CD14-positive monocyte (primary cell): ENCODE results near the gene MOCOS. TPM values are rescaled to one million over a fixed set of nuclear protein-coding genes. Genes with fewer than 3 reads are reported as not detected.

ENCODE experiments used
- DNase-seq, 3 donors: peaks; one replicate each; pipeline ENCODE4 v3.0.0-alpha.2; 2011 to 2022
- H2AFZ ChIP-seq: 2 replicates; pipeline ENCODE4 v1.6.0; 2012; ENCODE audit warnings: mild to moderate bottlenecking, low read depth, low read length, inconsistent platforms; ENCODE audit not compliant: insufficient read depth, poor library complexity, severe bottlenecking
- H3K27ac ChIP-seq, 2 donors: 1 replicate in 1 of 2; 2 replicates in 1 of 2; pipeline ENCODE4 v1.5.1; 2012 to 2013; ENCODE audit warnings: low read length in 2 of 2, control low read depth in 1 of 2, inconsistent platforms in 1 of 2, low read depth in 1 of 2, mild to moderate bottlenecking in 1 of 2
- H3K27me3 ChIP-seq, 2 donors: one replicate each; pipeline versions ENCODE4 v1.6.0 to v1.6.1; 2011 to 2013; ENCODE audit warnings: low read length in 2 of 2; ENCODE audit not compliant: control insufficient read depth in 2 of 2, insufficient read depth in 2 of 2
- H3K36me3 ChIP-seq, 2 donors: replicated peaks in 1 of 2; 1 replicate in 1 of 2; 2 replicates in 1 of 2; pipeline versions ENCODE4 v1.5.1 to v1.6.1; 2012 to 2013; ENCODE audit warnings: low read length in 2 of 2, control low read depth in 1 of 2, inconsistent platforms in 1 of 2, mild to moderate bottlenecking in 1 of 2; ENCODE audit not compliant: insufficient read depth in 2 of 2, control insufficient read depth in 1 of 2
- H3K4me1 ChIP-seq, 2 donors: 1 replicate in 1 of 2; 2 replicates in 1 of 2; pipeline versions ENCODE4 v1.5.1 to v1.6.1; 2012 to 2013; ENCODE audit warnings: low read length in 2 of 2, control low read depth in 1 of 2, inconsistent platforms in 1 of 2, mild to moderate bottlenecking in 1 of 2, moderate library complexity in 1 of 2; ENCODE audit not compliant: insufficient read depth in 2 of 2, control insufficient read depth in 1 of 2
- H3K4me2 ChIP-seq: replicated peaks from 2 replicates; pipeline ENCODE3; 2012; ENCODE audit warnings: low read length, moderate library complexity, mild to moderate bottlenecking; ENCODE audit not compliant: poor library complexity, severe bottlenecking; ENCODE audit errors: extremely low read depth
- H3K4me3 ChIP-seq, 3 experiments: fragments of 200-600 bp in 1 of 3; sonication (generic) in 1 of 3; replicated peaks in 1 of 3; 1 replicate in 2 of 3; 2 replicates in 1 of 3; pipeline ENCODE4 v1.5.1; 2011 to 2013; ENCODE audit warnings: low read length in 3 of 3, mild to moderate bottlenecking in 3 of 3, control low read depth in 2 of 3, low read depth in 2 of 3, inconsistent platforms in 1 of 3, moderate library complexity in 1 of 3
- H3K79me2 ChIP-seq: 2 replicates; pipeline ENCODE4 v1.6.0; 2012; ENCODE audit warnings: mild to moderate bottlenecking, control low read depth, inconsistent platforms, low read length, moderate library complexity; ENCODE audit not compliant: insufficient read depth
- H3K9ac ChIP-seq: 2 replicates; pipeline ENCODE4 v1.6.0; 2017; ENCODE audit warnings: low read length, mild to moderate bottlenecking; ENCODE audit not compliant: insufficient read depth, poor library complexity, severe bottlenecking
- H3K9me3 ChIP-seq, 2 donors: replicated peaks in 1 of 2; 1 replicate in 1 of 2; 2 replicates in 1 of 2; pipeline versions ENCODE4 v1.5.1 to v1.6.1; 2012 to 2013; ENCODE audit warnings: low read length in 2 of 2, control low read depth in 1 of 2; ENCODE audit not compliant: control insufficient read depth in 1 of 2, insufficient read depth in 1 of 2
- H4K20me1 ChIP-seq: 2 replicates; pipeline ENCODE4 v1.6.0; 2012; ENCODE audit warnings: mild to moderate bottlenecking, low read length, control low read depth, moderate library complexity; ENCODE audit not compliant: insufficient read depth
- H3K27ac Mint-ChIP-seq, 7 donors: one replicate each; pipeline ENCODE4 v1.8.0; 2020; ENCODE audit warnings: mild to moderate bottlenecking in 7 of 7, mixed read lengths in 7 of 7, moderate library complexity in 6 of 7, inconsistent platforms in 2 of 7
- H3K27me3 Mint-ChIP-seq, 3 donors: one replicate each; pipeline ENCODE4 v1.8.0; 2021 to 2022; ENCODE audit warnings: low read depth in 3 of 3, mild to moderate bottlenecking in 3 of 3, mixed read lengths in 3 of 3, moderate library complexity in 3 of 3, inconsistent platforms in 1 of 3
- H3K36me3 Mint-ChIP-seq, 2 donors: one replicate each; pipeline ENCODE4 v1.8.0; 2020; ENCODE audit warnings: mixed read lengths in 2 of 2, inconsistent platforms in 1 of 2, mild to moderate bottlenecking in 1 of 2
- H3K4me1 Mint-ChIP-seq: one replicate; pipeline ENCODE4 v1.8.0; 2020; ENCODE audit warnings: mild to moderate bottlenecking, mixed read lengths
- H3K4me3 Mint-ChIP-seq, 2 donors: one replicate each; pipeline ENCODE4 v1.8.0; 2020; ENCODE audit warnings: mild to moderate bottlenecking in 2 of 2, mixed read lengths in 2 of 2, moderate library complexity in 1 of 2
- H3K9me3 Mint-ChIP-seq, 7 donors: one replicate each; pipeline ENCODE4 v1.8.0; 2020 to 2022; ENCODE audit warnings: mixed read lengths in 7 of 7, mild to moderate bottlenecking in 6 of 7, moderate library complexity in 6 of 7, inconsistent platforms in 2 of 7
- CTCF ChIP-seq: fragments of 200-600 bp; IDR thresholded peaks from one replicate; pipeline ENCODE4 v1.8.0; 2022; ENCODE audit warnings: antibody characterized with exemption, mild to moderate bottlenecking
- WGBS: methylation state at CpG from one replicate; pipeline ENCODE4 v1.1.5; 2013; ENCODE audit warnings: missing lambda C conversion rate; ENCODE audit not compliant: insufficient coverage; 5-methylcytosine and 5-hydroxymethylcytosine counted together
- intact Hi-C, 2 donors: fragments of 100-400 bp; cut with micrococcal nuclease; formaldehyde crosslinking; loops; one replicate each; pipeline versions ENCODE4 v1.15.0 to v1.15.1; 2023
- polyA plus RNA-seq, 3 donors: library from polyadenylated mRNA; depleted of rRNA in 1 of 3; unstranded in 2 of 3; stranded (reverse) in 1 of 3; fragments of 300-500 nt in 2 of 3; fragments of >200 nt in 1 of 3; fragmentation: Illumina TruSeq in 2 of 3; gene quantifications; 1 replicate in 2 of 3; 2 replicates in 1 of 3; pipeline ENCODE4 v1.2.3, GENCODE V29; 2012 to 2021

MOCOS gene
- polyA plus RNA-seq, 3 donors: 0.03 to 0.05 TPM; not detected in 1

- H3K9me3 ChIP-seq: peaks cover 0 to 10% of the 10 kb centered on the region in 2 donors
- no peak overlapping the region for H3K4me3 ChIP-seq
- no peaks in the 10 kb centered on the region for H3K36me3 ChIP-seq
- no peak overlapping the region for H3K27ac ChIP-seq
- no peaks in the 10 kb centered on the region for H4K20me1 ChIP-seq
- TF ChIP-seq CTCF: no peak
- no peak overlapping the region for H3K4me3 Mint-ChIP-seq
- 100% methylated on average over 1 of the region's 2 CpGs for WGBS
- peaks cover 46 to 55% of the 10 kb centered on the region in 2 donors for H3K27me3 ChIP-seq
- no peak for DNase-seq
- peaks cover 0 to 3% of the 10 kb centered on the region in 2 donors for H3K4me1 ChIP-seq
- no peak overlapping the region for H3K27ac Mint-ChIP-seq
- H3K27me3 Mint-ChIP-seq: peaks cover 39 to 74% (median 43%) of the 10 kb centered on the region in 3 donors
- no peaks in the 10 kb centered on the region for H3K79me2 ChIP-seq
- peaks cover 0 to 4% (median 0%) of the 10 kb centered on the region in 7 donors for H3K9me3 Mint-ChIP-seq
- H2AFZ ChIP-seq: no peak overlapping the region
- intact Hi-C loops: no loop called here
- H3K4me2 ChIP-seq: no peak overlapping the region
- H3K4me1 Mint-ChIP-seq: no peaks in the 10 kb centered on the region
- H3K9ac ChIP-seq: no peak overlapping the region
- no peaks in the 10 kb centered on the region for H3K36me3 Mint-ChIP-seq
Measured at GRCh38 chr18:36302676-36303075, 115.4 kb downstream of the MOCOS start.

GRCh38 chr18:36303211-36303844, 116.0 kb downstream of the MOCOS start:
- H3K36me3 Mint-ChIP-seq: no peaks in the 10 kb centered on the region
- Histone ChIP-seq H4K20me1 (no peaks in the 10 kb centered on the region), H3K79me2 (no peaks in the 10 kb centered on the region), H2AFZ (no peak overlapping the region), H3K27me3 (peaks cover 41 to 49% of the 10 kb centered on the region in 2 donors), H3K4me2 (no peak overlapping the region), H3K4me1 (no peaks in the 10 kb centered on the region), H3K9ac (no peak overlapping the region), H3K4me3 (no peak overlapping the region), H3K27ac (no peak overlapping the region), H3K9me3 (peaks cover 0 to 10% of the 10 kb centered on the region in 2 donors), H3K36me3 (no peaks in the 10 kb centered on the region)
- no peaks in the 10 kb centered on the region for H3K4me1 Mint-ChIP-seq
- 64% methylated on average over 4 of the region's 6 CpGs for WGBS
- H3K9me3 Mint-ChIP-seq: peaks cover 0 to 4% (median 0%) of the 10 kb centered on the region in 7 donors
- H3K27me3 Mint-ChIP-seq: peaks cover 37 to 68% (median 39%) of the 10 kb centered on the region in 3 donors
- no peak overlapping the region for H3K4me3 Mint-ChIP-seq
- H3K27ac Mint-ChIP-seq: no peak overlapping the region
- DNase-seq: no peak
- no peak for TF ChIP-seq CTCF
- intact Hi-C loops: no loop called here
